Measurements from ENCODE around the gene REEP3. TPM values are rescaled to one million over a fixed set of nuclear protein-coding genes. Genes with fewer than 3 reads are reported as not detected.

Gene REEP3
- total and polyA plus RNA-seq, 2 experiments from 2014 or later = 43.1 to 73.6 TPM

GRCh38 chr10:63547628-63548360 is 26.6 kb downstream of the REEP3 start:
- Histone ChIP-seq H3K9me2 (replicated peaks; ENCODE audit: insufficient read depth) (no peaks in the 10 kb centered on the region), H2AFZ (no peak overlapping the region), H3K36me3 (replicated peaks; ENCODE audit: insufficient read depth, low read depth) (no peaks in the 10 kb centered on the region), H3K4me1 (ENCODE audit: insufficient read depth) (no peaks in the 10 kb centered on the region), H3K27me3 (no peaks in the 10 kb centered on the region), H3K9me3 (ENCODE audit: low read depth) (no peaks in the 10 kb centered on the region), H4K20me1 (ENCODE audit: insufficient read depth, poor library complexity, severe bottlenecking) (no peaks in the 10 kb centered on the region), H3K4me3 (no peak overlapping the region), H3K4me2 (no peak overlapping the region), H3K27ac (no peak overlapping the region), H3K79me2 (peaks cover 81% of the 10 kb centered on the region)
- no peak for TF ChIP-seq EZH2phosphoT487 (IDR thresholded peaks at IDR 0.05; ENCODE audit: low read depth, severe bottlenecking, unreplicated experiment)
- no peak for TF ChIP-seq EZH2 (IDR thresholded peaks at IDR 0.05; ENCODE audit: borderline replicate concordance)
- no peak for TF ChIP-seq CTCF (IDR thresholded peaks at IDR 0.05; ENCODE audit: poor library complexity)
- WGBS (ENCODE audit: low lambda C conversion rate, missing lambda C conversion rate) = 84% methylated on average over 2 of the region's 2 CpGs
- DNase-seq (ENCODE audit: low spot score) = no peak

- TF ChIP-seq CTCF (IDR thresholded peaks at IDR 0.05; ENCODE audit: poor library complexity) = no peak
- no peak for TF ChIP-seq EZH2phosphoT487 (IDR thresholded peaks at IDR 0.05; ENCODE audit: low read depth, severe bottlenecking, unreplicated experiment)
- no peak for TF ChIP-seq EZH2 (IDR thresholded peaks at IDR 0.05; ENCODE audit: borderline replicate concordance)
- Histone ChIP-seq H3K4me2 (no peak overlapping the region), H3K9me2 (replicated peaks; ENCODE audit: insufficient read depth) (no peaks in the 10 kb centered on the region), H2AFZ (no peak overlapping the region), H3K4me1 (ENCODE audit: insufficient read depth) (no peaks in the 10 kb centered on the region), H3K4me3 (no peak overlapping the region), H3K27me3 (no peaks in the 10 kb centered on the region), H3K27ac (no peak overlapping the region), H3K79me2 (peaks cover 78% of the 10 kb centered on the region), H3K9me3 (ENCODE audit: low read depth) (no peaks in the 10 kb centered on the region), H4K20me1 (ENCODE audit: insufficient read depth, poor library complexity, severe bottlenecking) (no peaks in the 10 kb centered on the region), H3K36me3 (replicated peaks; ENCODE audit: insufficient read depth, low read depth) (no peaks in the 10 kb centered on the region)
- DNase-seq (ENCODE audit: low spot score) = no peak
Measured at GRCh38 chr10:63548860-63549259, 27.7 kb downstream of the REEP3 start.

- no peak overlapping the region for H3K4me3 ChIP-seq
- WGBS (ENCODE audit: low lambda C conversion rate, missing lambda C conversion rate) = 84% methylated on average over 3 of the region's 3 CpGs
- peaks cover 78% of the 10 kb centered on the region for H3K79me2 ChIP-seq
- no peak overlapping the region for H3K27ac ChIP-seq
- TF ChIP-seq EZH2 (IDR thresholded peaks at IDR 0.05; ENCODE audit: borderline replicate concordance) (no peak), EZH2phosphoT487 (IDR thresholded peaks at IDR 0.05; ENCODE audit: low read depth, severe bottlenecking, unreplicated experiment) (no peak), CTCF (IDR thresholded peaks at IDR 0.05; ENCODE audit: poor library complexity) (no peak)
- H3K27me3 ChIP-seq = no peaks in the 10 kb centered on the region
- H3K9me3 ChIP-seq (ENCODE audit: low read depth) = no peaks in the 10 kb centered on the region
- no peaks in the 10 kb centered on the region for H3K36me3 ChIP-seq (replicated peaks; ENCODE audit: insufficient read depth, low read depth)
- H3K4me2 ChIP-seq = no peak overlapping the region
- H3K9me2 ChIP-seq (replicated peaks; ENCODE audit: insufficient read depth) = no peaks in the 10 kb centered on the region
- H2AFZ ChIP-seq = no peak overlapping the region
- H3K4me1 ChIP-seq (ENCODE audit: insufficient read depth) = no peaks in the 10 kb centered on the region
- no peak for DNase-seq (ENCODE audit: low spot score)
- no peaks in the 10 kb centered on the region for H4K20me1 ChIP-seq (ENCODE audit: insufficient read depth, poor library complexity, severe bottlenecking)
Measured at GRCh38 chr10:63549810-63550209, 28.6 kb downstream of the REEP3 start.
